Activated B cell treated with CpG ODN at 0.5 μM for 24 hours (primary cell): ENCODE results near the gene SCNN1G. TPM values are rescaled to one million over a fixed set of nuclear protein-coding genes. Genes with fewer than 3 reads are reported as not detected.

Experiments used
- ATAC-seq: fragments of 200-7000 bp; cut with Tn5 transposase; one replicate; pipeline ENCODE4 v1.10.0; 2021; ENCODE audit warnings: low read depth, mild to moderate bottlenecking, moderate library complexity
- CTCF ChIA-PET: fragments of 350-600 bp; sonication (Branson Sonifier 250); formaldehyde crosslinking; loops from one replicate; lab custom pipeline; 2021; ENCODE audit warnings: antibody characterized with exemption; lab: Charles Lee
- POLR2A ChIA-PET: fragments of 350-600 bp; sonication (Branson Sonifier 250); formaldehyde crosslinking; loops from one replicate; lab custom pipeline; 2021; ENCODE audit warnings: antibody characterized with exemption; lab: Charles Lee
- DNase-seq: peaks from one replicate; pipeline ENCODE4 v3.0.0; 2022
- H3K27ac Mint-ChIP-seq: one replicate; pipeline ENCODE4 v1.8.0; 2020; ENCODE audit warnings: mixed read lengths
- H3K27me3 Mint-ChIP-seq: one replicate; pipeline ENCODE4 v1.8.0; 2021; ENCODE audit warnings: mixed read lengths
- H3K36me3 Mint-ChIP-seq: one replicate; pipeline ENCODE4 v1.8.0; 2021; ENCODE audit warnings: low read depth, mixed read lengths
- H3K4me1 Mint-ChIP-seq: one replicate; pipeline ENCODE4 v1.8.0; 2021; ENCODE audit warnings: mixed read lengths
- H3K4me3 Mint-ChIP-seq: one replicate; pipeline ENCODE4 v1.8.0; 2020; ENCODE audit warnings: mild to moderate bottlenecking, mixed read lengths
- H3K9me3 Mint-ChIP-seq: one replicate; pipeline ENCODE4 v1.8.0; 2020; ENCODE audit warnings: mixed read lengths
- CTCF ChIP-seq: fragments of 200-600 bp; IDR thresholded peaks from one replicate; pipeline ENCODE4 v1.8.0; 2022; ENCODE audit warnings: antibody characterized with exemption, mild to moderate bottlenecking
- intact Hi-C: fragments of 100-400 bp; cut with micrococcal nuclease; formaldehyde crosslinking; loops from one replicate; pipeline ENCODE4 v1.15.1; 2024
- total RNA-seq: library from RNA; stranded (reverse); gene quantifications from 2 replicates; pipeline ENCODE4 v1.2.3, GENCODE V29; 2022

SCNN1G gene
- total RNA-seq, 1 donor from 2014 or later: not detected

GRCh38 chr16:23182206-23182678 is 303 bp upstream of the SCNN1G start:
- no peak overlapping the region for H3K27ac Mint-ChIP-seq
- DNase-seq (peak; percentile 71), ATAC-seq (peak; percentile 96)
- intact Hi-C loops: loop anchor here (1.0 to 2.0 kb wide), 3 partner anchors 252 to 414 kb away; partner anchors contain the start of genes EARS2, NDUFAB1 and UBFD1
- H3K9me3 Mint-ChIP-seq: no peaks in the 10 kb centered on the region
- H3K27me3 Mint-ChIP-seq: peaks cover 38% of the 10 kb centered on the region
- ChIA-PET CTCF (interaction anchor here (1.2 to 4.0 kb wide), 3 partner anchors 243 to 415 kb away, joined by 3 to 64 read pairs (median 4); no protein-coding TSS in a partner anchor), POLR2A (interaction anchor here (0.7 kb wide), 1 partner anchor 389 kb away, joined by 6 read pairs; no protein-coding TSS in a partner anchor)
- peak; percentile 30 for TF ChIP-seq CTCF
- peaks cover 15% of the 10 kb centered on the region for H3K4me1 Mint-ChIP-seq
- no peaks in the 10 kb centered on the region for H3K36me3 Mint-ChIP-seq
- peak overlapping the region; percentile 72 for H3K4me3 Mint-ChIP-seq

GRCh38 chr16:23183543-23183862 is 958 bp downstream of the SCNN1G start:
- peaks cover 31% of the 10 kb centered on the region for H3K27me3 Mint-ChIP-seq
- no peak overlapping the region for H3K27ac Mint-ChIP-seq
- no peak overlapping the region for H3K4me3 Mint-ChIP-seq
- CTCF ChIA-PET: interaction anchor here (1.1 to 4.0 kb wide), 2 partner anchors 251 to 255 kb away, joined by 3 to 64 read pairs; no protein-coding TSS in a partner anchor
- H3K4me1 Mint-ChIP-seq: peaks cover 15% of the 10 kb centered on the region
- intact Hi-C loops: loop anchor here (1.0 to 2.0 kb wide), 2 partner anchors 34 to 373 kb away; partner anchors contain the start of genes EARS2, UBFD1 and USP31
- no peak for TF ChIP-seq CTCF
- POLR2A ChIA-PET: no interaction called here
- ATAC-seq (no peak), DNase-seq (no peak)
- H3K9me3 Mint-ChIP-seq: no peaks in the 10 kb centered on the region
- H3K36me3 Mint-ChIP-seq: no peaks in the 10 kb centered on the region

GRCh38 chr16:23185656-23186055 is 3.1 kb downstream of the SCNN1G start:
- peaks cover 15% of the 10 kb centered on the region for H3K4me1 Mint-ChIP-seq
- CTCF ChIA-PET: interaction anchor here (2.6 kb wide), 1 partner anchor 249 kb away, joined by 9 read pairs; no protein-coding TSS in a partner anchor
- intact Hi-C loops: no loop called here

GRCh38 chr16:23186171-23186570 is 3.6 kb downstream of the SCNN1G start:
- ATAC-seq (no peak), DNase-seq (no peak)
- CTCF ChIA-PET: interaction anchor here (2.6 kb wide), 1 partner anchor 249 kb away, joined by 9 read pairs; no protein-coding TSS in a partner anchor
- Mint-ChIP-seq H3K4me3 (no peak overlapping the region), H3K27me3 (peaks cover 28% of the 10 kb centered on the region), H3K9me3 (no peaks in the 10 kb centered on the region), H3K27ac (no peak overlapping the region), H3K4me1 (peaks cover 15% of the 10 kb centered on the region), H3K36me3 (no peaks in the 10 kb centered on the region)
- TF ChIP-seq CTCF: no peak
- POLR2A ChIA-PET: no interaction called here
- intact Hi-C loops: no loop called here

More at GRCh38 chr16:23185656-23186055, 3.1 kb downstream of the SCNN1G start:
- ATAC-seq (no peak), DNase-seq (no peak)
- POLR2A ChIA-PET: no interaction called here
- Mint-ChIP-seq H3K4me3 (no peak overlapping the region), H3K36me3 (no peaks in the 10 kb centered on the region), H3K27me3 (peaks cover 28% of the 10 kb centered on the region), H3K9me3 (no peaks in the 10 kb centered on the region), H3K27ac (no peak overlapping the region)
- no peak for TF ChIP-seq CTCF

- intact Hi-C loops: no loop called here
- Mint-ChIP-seq H3K27me3 (peaks cover 18% of the 10 kb centered on the region), H3K9me3 (no peaks in the 10 kb centered on the region), H3K4me3 (no peak overlapping the region), H3K27ac (no peak overlapping the region), H3K36me3 (no peaks in the 10 kb centered on the region), H3K4me1 (peaks cover 4% of the 10 kb centered on the region)
- ATAC-seq (no peak), DNase-seq (no peak)
- TF ChIP-seq CTCF: no peak
- POLR2A ChIA-PET: no interaction called here
- CTCF ChIA-PET: interaction anchor here (2.6 kb wide), 1 partner anchor 247 kb away, joined by 9 read pairs; no protein-coding TSS in a partner anchor
Observed at GRCh38 chr16:23187341-23187740, 4.8 kb downstream of the SCNN1G start.
